ENCODE measurements around the gene PSD2. TPM values are rescaled to one million over a fixed set of nuclear protein-coding genes. Genes with fewer than 3 reads are reported as not detected.

Gene PSD2
- total RNA-seq, 1 experiment from 2014 or later, result not detected

GRCh38 chr5:139821806-139822552, 26.4 kb downstream of the PSD2 start:
- no TSS peak for BruUV-seq (replicated peaks)
- H3K4me3 Mint-ChIP-seq (ENCODE audit: low read depth, unreplicated experiment), result no peak overlapping the region
- peaks cover 94% of the 10 kb centered on the region for H3K27me3 Mint-ChIP-seq (ENCODE audit: unreplicated experiment)
- CTCF ChIA-PET, result interaction anchor here (0.6 kb wide), 1 partner anchor 45 kb away, joined by 6 read pairs; no protein-coding TSS in a partner anchor
- H3K36me3 Mint-ChIP-seq (ENCODE audit: insufficient read depth, unreplicated experiment), result no peaks in the 10 kb centered on the region
- H3K4me1 Mint-ChIP-seq (ENCODE audit: low read depth, unreplicated experiment), result no peaks in the 10 kb centered on the region
- H3K27ac Mint-ChIP-seq (ENCODE audit: unreplicated experiment), result no peak overlapping the region
- TF ChIP-seq, protein P1, sequence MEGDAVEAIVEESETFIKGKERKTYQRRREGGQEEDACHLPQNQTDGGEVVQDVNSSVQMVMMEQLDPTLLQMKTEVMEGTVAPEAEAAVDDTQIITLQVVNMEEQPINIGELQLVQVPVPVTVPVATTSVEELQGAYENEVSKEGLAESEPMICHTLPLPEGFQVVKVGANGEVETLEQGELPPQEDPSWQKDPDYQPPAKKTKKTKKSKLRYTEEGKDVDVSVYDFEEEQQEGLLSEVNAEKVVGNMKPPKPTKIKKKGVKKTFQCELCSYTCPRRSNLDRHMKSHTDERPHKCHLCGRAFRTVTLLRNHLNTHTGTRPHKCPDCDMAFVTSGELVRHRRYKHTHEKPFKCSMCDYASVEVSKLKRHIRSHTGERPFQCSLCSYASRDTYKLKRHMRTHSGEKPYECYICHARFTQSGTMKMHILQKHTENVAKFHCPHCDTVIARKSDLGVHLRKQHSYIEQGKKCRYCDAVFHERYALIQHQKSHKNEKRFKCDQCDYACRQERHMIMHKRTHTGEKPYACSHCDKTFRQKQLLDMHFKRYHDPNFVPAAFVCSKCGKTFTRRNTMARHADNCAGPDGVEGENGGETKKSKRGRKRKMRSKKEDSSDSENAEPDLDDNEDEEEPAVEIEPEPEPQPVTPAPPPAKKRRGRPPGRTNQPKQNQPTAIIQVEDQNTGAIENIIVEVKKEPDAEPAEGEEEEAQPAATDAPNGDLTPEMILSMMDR (IDR thresholded peaks at IDR 0.05; ENCODE audit: unreplicated experiment), result no peak
- DNase-seq, result no peak
- H3K9me3 Mint-ChIP-seq (ENCODE audit: low read depth, unreplicated experiment), result peaks cover 4% of the 10 kb centered on the region
- intact Hi-C loops (cut with micrococcal nuclease; ENCODE audit: unreplicated experiment), result no loop called here

DNA sequence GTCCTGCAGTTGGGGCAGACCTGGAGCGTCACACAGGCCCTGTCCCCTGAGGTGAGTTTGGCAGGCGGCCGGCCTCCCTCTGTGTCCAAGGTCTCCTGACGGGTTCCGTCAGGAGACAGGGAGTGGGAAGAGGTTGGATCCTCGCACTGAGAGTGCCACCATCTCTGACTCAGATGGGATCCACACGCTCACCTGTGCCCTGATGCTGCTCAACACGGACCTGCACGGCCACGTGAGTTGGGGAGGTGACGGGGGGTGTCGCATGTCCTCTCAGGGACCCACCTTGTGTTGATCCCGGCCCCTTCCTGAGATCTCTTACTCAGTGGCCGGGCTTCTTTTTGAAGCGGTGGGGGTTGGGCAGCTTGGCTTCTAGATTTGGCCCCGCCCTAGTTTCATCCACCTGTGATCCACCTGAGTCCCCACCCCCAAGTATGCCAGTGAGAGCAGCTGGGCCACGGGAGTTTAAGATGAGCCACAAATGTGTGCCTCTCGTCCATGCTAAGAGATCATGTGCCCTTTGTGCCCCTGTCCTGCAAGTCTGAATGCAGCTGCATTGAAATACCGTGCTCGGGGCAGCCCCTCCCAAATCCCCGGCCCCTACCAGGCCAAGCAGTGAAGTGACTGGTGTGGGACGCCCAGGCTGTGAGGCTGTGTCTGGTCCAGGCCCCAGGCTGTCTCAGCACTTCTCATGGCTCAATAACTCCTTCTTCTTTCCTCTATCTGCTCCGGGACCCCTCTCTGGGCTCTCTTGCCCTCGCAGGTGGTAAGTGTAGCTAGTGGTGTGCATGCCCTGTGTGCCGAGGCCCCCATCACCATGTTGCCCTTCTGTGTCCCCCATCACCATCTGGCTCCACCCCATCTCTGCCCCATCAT, 27.2 kb downstream of the PSD2 start:
- TF ChIP-seq, protein P1 (IDR thresholded peaks at IDR 0.05; ENCODE audit: unreplicated experiment), result no peak
- H3K36me3 Mint-ChIP-seq (ENCODE audit: insufficient read depth, unreplicated experiment), result no peaks in the 10 kb centered on the region
- no peak overlapping the region for H3K27ac Mint-ChIP-seq (ENCODE audit: unreplicated experiment)
- DNase-seq, result no peak
- no TSS peak for BruUV-seq (replicated peaks)
- CTCF ChIA-PET, result no interaction called here
- H3K4me1 Mint-ChIP-seq (ENCODE audit: low read depth, unreplicated experiment), result no peaks in the 10 kb centered on the region
- intact Hi-C loops (cut with micrococcal nuclease; ENCODE audit: unreplicated experiment), result no loop called here
- peaks cover 94% of the 10 kb centered on the region for H3K27me3 Mint-ChIP-seq (ENCODE audit: unreplicated experiment)
- H3K4me3 Mint-ChIP-seq (ENCODE audit: low read depth, unreplicated experiment), result no peak overlapping the region
- H3K9me3 Mint-ChIP-seq (ENCODE audit: low read depth, unreplicated experiment), result peaks cover 4% of the 10 kb centered on the region

DNA sequence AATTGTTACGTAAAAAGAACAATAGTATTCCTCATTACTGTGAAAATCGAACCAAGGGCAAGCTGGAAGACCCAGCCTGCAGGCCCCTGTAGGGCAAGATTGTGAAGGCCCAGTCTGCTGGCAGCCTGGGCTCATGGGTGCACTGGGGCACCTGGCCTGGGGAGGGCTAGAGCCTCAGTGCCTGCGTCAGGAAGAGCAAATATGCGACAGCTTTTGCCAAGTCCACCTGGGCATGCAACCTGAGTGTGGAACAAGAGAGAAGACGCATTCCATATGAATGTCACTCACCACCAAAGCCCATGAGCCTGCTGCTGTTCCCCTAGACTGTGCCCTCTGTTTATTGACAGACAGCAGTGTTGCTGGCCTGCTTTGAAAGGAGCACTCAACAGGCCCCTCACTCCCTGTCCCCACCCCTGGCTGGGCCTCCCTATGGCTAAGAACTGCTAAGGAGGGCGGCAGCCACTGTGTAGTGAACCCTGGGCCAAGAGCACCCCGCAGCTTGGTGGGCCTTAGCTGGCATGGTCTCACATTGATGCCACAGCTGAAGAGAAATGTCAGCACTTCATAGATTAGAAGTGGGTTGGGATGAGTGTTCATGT, 28.2 kb downstream of the PSD2 start:
- H3K4me3 Mint-ChIP-seq (ENCODE audit: low read depth, unreplicated experiment), result no peak overlapping the region

DNA sequence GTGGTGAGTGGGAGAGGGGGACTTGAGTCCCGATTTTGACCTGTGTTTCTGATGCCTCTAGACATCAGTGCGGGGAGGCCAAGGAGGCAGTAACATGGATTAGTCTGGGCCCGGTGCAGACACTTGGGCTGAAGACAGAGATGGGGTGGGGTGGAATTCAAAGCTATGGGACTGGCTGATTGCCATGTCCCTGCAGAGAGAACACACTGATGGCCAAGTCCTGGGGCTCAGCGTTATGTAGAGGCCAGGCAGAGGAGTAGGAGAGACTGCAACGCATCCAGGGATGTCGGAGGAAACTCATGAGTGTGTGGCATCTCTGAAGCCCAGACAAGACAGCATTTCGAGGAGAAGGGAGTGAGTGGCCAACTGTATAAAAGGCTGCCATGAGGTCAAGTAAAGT, 30.1 kb downstream of the PSD2 start:
- CTCF ChIA-PET, result no interaction called here
- Mint-ChIP-seq H3K27ac (ENCODE audit: unreplicated experiment) (no peak overlapping the region), H3K27me3 (ENCODE audit: unreplicated experiment) (peaks cover 92% of the 10 kb centered on the region), H3K4me3 (ENCODE audit: low read depth, unreplicated experiment) (no peak overlapping the region), H3K9me3 (ENCODE audit: low read depth, unreplicated experiment) (no peaks in the 10 kb centered on the region), H3K4me1 (ENCODE audit: low read depth, unreplicated experiment) (no peaks in the 10 kb centered on the region), H3K36me3 (ENCODE audit: insufficient read depth, unreplicated experiment) (no peaks in the 10 kb centered on the region)
- TF ChIP-seq, protein P1 (IDR thresholded peaks at IDR 0.05; ENCODE audit: unreplicated experiment), result no peak
- no TSS peak for BruUV-seq (replicated peaks)
- intact Hi-C loops (cut with micrococcal nuclease; ENCODE audit: unreplicated experiment), result no loop called here
- no peak for DNase-seq

More for the DNA sequence above, 28.2 kb downstream of the PSD2 start:
- Mint-ChIP-seq H3K9me3 (ENCODE audit: low read depth, unreplicated experiment) (peaks cover 2% of the 10 kb centered on the region), H3K36me3 (ENCODE audit: insufficient read depth, unreplicated experiment) (no peaks in the 10 kb centered on the region), H3K27me3 (ENCODE audit: unreplicated experiment) (peaks cover 92% of the 10 kb centered on the region), H3K27ac (ENCODE audit: unreplicated experiment) (no peak overlapping the region), H3K4me1 (ENCODE audit: low read depth, unreplicated experiment) (no peaks in the 10 kb centered on the region)
- CTCF ChIA-PET, result interaction anchor here (0.6 kb wide), 1 partner anchor 40 kb away, joined by 3 read pairs; no protein-coding TSS in a partner anchor
- TF ChIP-seq, protein P1 (IDR thresholded peaks at IDR 0.05; ENCODE audit: unreplicated experiment), result no peak
- DNase-seq, result no peak
- intact Hi-C loops (cut with micrococcal nuclease; ENCODE audit: unreplicated experiment), result no loop called here
- BruUV-seq (replicated peaks), result no TSS peak

Data from Calu3 (cell line).